Transverse colon (tissue), 4 donors: ENCODE measurements around the gene CNTN5. TPM values are rescaled to one million over a fixed set of nuclear protein-coding genes. Genes with fewer than 3 reads are reported as not detected.
"Not testable (repeated sequence)": the region's sequence is repeated elsewhere in the genome, so short reads cannot be mapped to it uniquely, and the experiment has no call there.

Experiments used
- DNase-seq: peaks from one replicate; pipeline ENCODE4 v3.0.0-alpha.2; 2019
- H3K27ac ChIP-seq, 4 donors: fragments of 200-600 bp; sonication (generic); 2 replicates each; pipeline ENCODE4 v1.5.1; 2016 to 2018; ENCODE audit warnings: inconsistent platforms in 4 of 4
- H3K27me3 ChIP-seq: fragments of 200-600 bp; sonication (generic); 2 replicates; pipeline ENCODE4 v1.5.1; 2017; ENCODE audit warnings: inconsistent platforms
- H3K36me3 ChIP-seq, 4 donors: fragments of 200-600 bp; sonication (generic); 2 replicates each; pipeline ENCODE4 v1.5.1; 2017 to 2019; ENCODE audit warnings: inconsistent platforms in 4 of 4
- H3K4me1 ChIP-seq, 4 donors: fragments of 200-600 bp; sonication (generic); 2 replicates each; pipeline ENCODE4 v1.5.1; 2017 to 2020; ENCODE audit warnings: inconsistent platforms in 4 of 4
- H3K4me3 ChIP-seq, 4 donors: fragments of 200-600 bp; sonication (generic); 1 replicate in 1 of 4; 2 replicates in 3 of 4; pipeline versions ENCODE4 v1.5.1 to v1.6.1; 2017 to 2019; ENCODE audit warnings: inconsistent platforms in 4 of 4
- H3K9me3 ChIP-seq, 2 donors: fragments of 200-600 bp; sonication (generic); 2 replicates each; pipeline ENCODE4 v1.5.1; 2017 to 2019; ENCODE audit warnings: inconsistent platforms in 2 of 2
- EP300 ChIP-seq: sonication (generic); formaldehyde crosslinking; IDR thresholded peaks from one replicate; pipeline ENCODE4 v1.6.1; 2017; ENCODE audit warnings: antibody characterized with exemption, low read depth
- POLR2A ChIP-seq: fragments of 450-650 bp; IDR thresholded peaks from one replicate; pipeline ENCODE4 v1.6.1; 2016; ENCODE audit warnings: antibody characterized with exemption, mild to moderate bottlenecking, moderate library complexity
- POLR2AphosphoS5 ChIP-seq, 3 donors: sonication (generic); formaldehyde crosslinking; IDR thresholded peaks; one replicate each; pipeline ENCODE4 v1.6.1; 2016; ENCODE audit warnings: antibody characterized with exemption in 3 of 3
- WGBS, 2 donors: methylation state at CpG; one replicate each; pipeline ENCODE4 v1.1.5; 2018; ENCODE audit warnings: low coverage in 1 of 2; 5-methylcytosine and 5-hydroxymethylcytosine counted together
- in situ Hi-C, 4 donors: fragments of 200-750 bp; cut with MboI; loops; one replicate each; pipeline versions ENCODE4 v1.15.0 to v1.15.1; 2017; ENCODE audit warnings: low sequenced_read_pairs in 3 of 4, low pct_ligation_motif_present in 1 of 4, low pct_unique_long_range_greater_than_20kb in 1 of 4
- intact Hi-C: fragments of 100-400 bp; cut with DNase I; formaldehyde crosslinking; loops from one replicate; pipeline ENCODE4 v1.15.1; 2023; ENCODE audit warnings: low total_unique reads
- total RNA-seq, 4 donors: library from RNA; depleted of rRNA; stranded (reverse); fragments of >200 nt; gene quantifications; one replicate each; pipeline ENCODE4 v1.1.0, GENCODE V29; 2016
- TF ChIP-seq, protein P1 (sequence below), 5 experiments: fragments of 200-600 bp in 3 of 5; fragments of 450-650 bp in 2 of 5; sonication (generic) in 3 of 5; IDR thresholded peaks; 1 replicate in 2 of 5; 2 replicates in 3 of 5; pipeline ENCODE4 v1.5.1; 2016 to 2017; ENCODE audit warnings: antibody characterized with exemption in 5 of 5, inconsistent platforms in 3 of 5, mild to moderate bottlenecking in 2 of 5, moderate library complexity in 1 of 5

Gene CNTN5
- total RNA-seq, 4 donors from 2014 or later = 0.14 TPM; not detected in 3

DNA sequence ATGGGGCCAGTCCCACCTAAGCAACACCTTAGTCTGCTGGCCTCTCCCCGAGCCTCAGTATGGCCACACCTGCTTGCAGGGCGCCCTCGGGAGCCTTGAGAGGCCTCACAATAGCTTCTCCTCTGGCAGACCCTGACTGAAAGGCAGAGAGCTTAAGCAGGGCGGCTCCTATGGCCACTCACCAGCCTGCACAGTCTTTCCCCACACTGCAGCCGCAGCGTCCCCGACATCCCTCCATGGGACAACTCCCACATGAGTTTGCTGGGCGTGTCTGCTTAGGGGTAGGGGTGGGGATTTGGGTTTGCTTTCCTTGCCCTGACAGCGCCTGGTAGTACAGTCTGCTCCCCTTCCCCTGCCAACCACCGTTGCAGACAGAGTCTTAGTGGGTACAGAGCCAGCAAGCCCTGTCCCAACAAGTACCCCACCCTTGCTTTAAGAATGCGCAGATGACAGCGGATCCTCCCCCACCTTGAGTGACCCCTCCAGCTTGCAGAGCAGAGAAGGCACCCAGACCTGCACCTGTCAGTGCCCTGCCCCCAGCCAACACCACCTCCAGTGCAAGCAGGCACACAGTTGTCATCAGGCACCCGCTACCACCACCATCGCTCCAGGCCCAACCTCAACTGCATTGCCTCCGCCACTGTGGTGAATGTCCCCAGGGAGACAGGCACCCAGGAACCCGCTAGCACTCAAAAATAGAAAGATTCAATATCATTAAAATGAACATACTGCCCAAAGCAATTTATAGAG, 1252.5 kb downstream of the CNTN5 start:
- 85% methylated on average over 16 of the region's 16 CpGs; no CpG with 5 or more reads in 1 of the 2 donors for whole genome bisulfite sequencing, 2 donors
- in situ Hi-C loops = no loop called here

DNA sequence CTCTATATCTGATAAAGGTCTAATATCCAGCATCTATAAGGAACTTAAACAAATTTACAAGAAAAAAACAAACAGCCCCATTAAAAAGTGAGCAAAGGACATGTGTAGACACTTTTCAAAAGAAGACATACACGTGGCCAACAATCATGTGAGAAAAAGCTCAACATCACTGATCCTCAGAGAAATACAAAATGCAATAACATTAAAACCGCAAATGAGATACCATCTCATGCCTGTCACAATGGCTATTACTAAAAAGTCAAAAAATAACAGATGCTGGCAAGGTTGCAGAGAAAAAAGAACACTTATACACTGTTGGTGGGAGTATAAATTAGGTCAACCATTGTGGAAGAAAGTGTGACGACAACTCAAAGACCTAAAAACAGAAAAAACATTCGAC, 1253.7 kb downstream of the CNTN5 start:
- H3K4me1 ChIP-seq, H3K36me3 ChIP-seq, in situ Hi-C loops, DNase-seq, H3K27me3 ChIP-seq, H3K4me3 ChIP-seq, H3K27ac ChIP-seq, H3K9me3 ChIP-seq, intact Hi-C loops: not testable (repeated sequence)
- WGBS, 2 donors = 65 to 75% methylated on average over 2 to 4 of the region's 4 CpGs

More for the DNA sequence above, 1252.5 kb downstream of the CNTN5 start:
- Histone ChIP-seq H3K36me3 (no peaks in the 10 kb centered on the region), H3K9me3 (no peaks in the 10 kb centered on the region), H3K27ac (no peak overlapping the region), H3K4me3 (no peak overlapping the region), H3K27me3 (no peaks in the 10 kb centered on the region), H3K4me1 (no peaks in the 10 kb centered on the region)
- DNase-seq = no peak
- intact Hi-C loops = no loop called here
- no peak for TF ChIP-seq POLR2AphosphoS5 (IDR thresholded peaks at IDR 0.05)
- TF ChIP-seq, protein P1, sequence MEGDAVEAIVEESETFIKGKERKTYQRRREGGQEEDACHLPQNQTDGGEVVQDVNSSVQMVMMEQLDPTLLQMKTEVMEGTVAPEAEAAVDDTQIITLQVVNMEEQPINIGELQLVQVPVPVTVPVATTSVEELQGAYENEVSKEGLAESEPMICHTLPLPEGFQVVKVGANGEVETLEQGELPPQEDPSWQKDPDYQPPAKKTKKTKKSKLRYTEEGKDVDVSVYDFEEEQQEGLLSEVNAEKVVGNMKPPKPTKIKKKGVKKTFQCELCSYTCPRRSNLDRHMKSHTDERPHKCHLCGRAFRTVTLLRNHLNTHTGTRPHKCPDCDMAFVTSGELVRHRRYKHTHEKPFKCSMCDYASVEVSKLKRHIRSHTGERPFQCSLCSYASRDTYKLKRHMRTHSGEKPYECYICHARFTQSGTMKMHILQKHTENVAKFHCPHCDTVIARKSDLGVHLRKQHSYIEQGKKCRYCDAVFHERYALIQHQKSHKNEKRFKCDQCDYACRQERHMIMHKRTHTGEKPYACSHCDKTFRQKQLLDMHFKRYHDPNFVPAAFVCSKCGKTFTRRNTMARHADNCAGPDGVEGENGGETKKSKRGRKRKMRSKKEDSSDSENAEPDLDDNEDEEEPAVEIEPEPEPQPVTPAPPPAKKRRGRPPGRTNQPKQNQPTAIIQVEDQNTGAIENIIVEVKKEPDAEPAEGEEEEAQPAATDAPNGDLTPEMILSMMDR (IDR thresholded peaks at IDR 0.05) = no peak
- TF ChIP-seq POLR2A = no peak
- TF ChIP-seq EP300 = no peak

GRCh38 chr11:100294748-100295147, 1274.0 kb downstream of the CNTN5 start:
- H3K36me3 ChIP-seq = no peaks in the 10 kb centered on the region
- H3K9me3 ChIP-seq = no peaks in the 10 kb centered on the region
- DNase-seq = no peak
- H3K27me3 ChIP-seq = no peaks in the 10 kb centered on the region
- TF ChIP-seq POLR2A (no peak), POLR2AphosphoS5 (IDR thresholded peaks at IDR 0.05) (no peak), EP300 (no peak)
- TF ChIP-seq, protein P1 (IDR thresholded peaks at IDR 0.05) = no peak
- no peak overlapping the region for H3K4me3 ChIP-seq
- in situ Hi-C loops = no loop called here
- H3K27ac ChIP-seq = no peak overlapping the region
- H3K4me1 ChIP-seq = no peaks in the 10 kb centered on the region
- WGBS, 2 donors = 74 to 83% methylated on average over 6 of the region's 6 CpGs
- intact Hi-C loops = no loop called here

DNA sequence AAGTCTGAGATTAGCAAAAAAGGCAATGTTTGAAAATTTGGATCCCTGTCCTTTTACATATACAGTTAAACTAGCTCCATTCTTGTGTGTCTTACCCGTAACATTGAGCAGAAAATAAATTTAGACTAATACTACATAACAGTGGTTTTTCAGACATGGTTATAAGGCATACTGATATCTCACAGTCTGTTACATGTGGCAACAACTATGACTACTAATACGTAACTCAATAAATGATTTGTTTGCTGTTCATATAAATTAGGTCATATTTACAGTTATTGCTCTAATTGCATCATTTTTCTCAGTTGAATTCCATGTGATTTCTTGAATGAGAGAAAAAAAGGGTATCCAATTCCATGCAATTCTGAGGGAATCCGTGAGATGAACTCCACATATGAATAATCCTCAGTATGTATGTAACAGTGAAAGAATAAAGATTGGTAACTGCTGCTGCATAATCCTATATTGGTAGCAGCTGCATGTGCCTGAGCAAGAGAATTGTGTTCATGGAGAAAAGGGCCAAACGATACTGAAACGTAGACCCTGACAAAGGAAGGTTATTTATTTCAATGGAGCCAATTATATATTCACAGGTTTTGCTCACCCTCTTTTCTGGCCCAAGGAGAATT, 1275.4 kb downstream of the CNTN5 start:
- DNase-seq = no peak
- in situ Hi-C loops = no loop called here
- intact Hi-C loops = no loop called here
- WGBS, 2 donors = 56 to 61% methylated on average over 5 of the region's 5 CpGs
- TF ChIP-seq EP300 = no peak
- TF ChIP-seq POLR2A = no peak
- TF ChIP-seq POLR2AphosphoS5 (IDR thresholded peaks at IDR 0.05) = no peak
- TF ChIP-seq, protein P1 (IDR thresholded peaks at IDR 0.05) = no peak
- no peaks in the 10 kb centered on the region for H3K36me3 ChIP-seq
- H3K4me1 ChIP-seq = no peaks in the 10 kb centered on the region
- no peak overlapping the region for H3K27ac ChIP-seq
- no peak overlapping the region for H3K4me3 ChIP-seq
- no peaks in the 10 kb centered on the region for H3K27me3 ChIP-seq
- H3K9me3 ChIP-seq = no peaks in the 10 kb centered on the region
